H9 (cell line): Measurements from ENCODE around the gene SMAD7. TPM values are rescaled to one million over a fixed set of nuclear protein-coding genes. Genes with fewer than 3 reads are reported as not detected.

ENCODE experiments used
- DNase-seq: peaks from one replicate; pipeline ENCODE4 v3.0.0-alpha.2; 2017
- H2AFZ ChIP-seq: one replicate; pipeline ENCODE4 v1.6.1; 2013; ENCODE audit warnings: mild to moderate bottlenecking, low read length, control low read depth, moderate library complexity
- H2AK5ac ChIP-seq: 2 replicates; pipeline ENCODE4 v1.6.1; 2013; ENCODE audit warnings: low read length, control low read depth, mixed read lengths; ENCODE audit not compliant: insufficient read length
- H2BK120ac ChIP-seq: one replicate; pipeline ENCODE4 v1.6.1; 2013; ENCODE audit warnings: low read depth, mild to moderate bottlenecking, low read length, control low read depth, inconsistent platforms; ENCODE audit not compliant: poor library complexity, severe bottlenecking
- H2BK12ac ChIP-seq: 2 replicates; pipeline ENCODE4 v1.6.1; 2013; ENCODE audit warnings: low read length, control low read depth, mixed read lengths, low read depth; ENCODE audit not compliant: insufficient read length
- H2BK15ac ChIP-seq: 2 replicates; pipeline ENCODE4 v1.6.1; 2013; ENCODE audit warnings: low read depth, low read length, control low read depth
- H2BK20ac ChIP-seq: one replicate; pipeline ENCODE4 v1.6.1; 2013; ENCODE audit warnings: low read depth, mild to moderate bottlenecking, low read length, control low read depth, inconsistent platforms; ENCODE audit not compliant: poor library complexity, severe bottlenecking
- H2BK5ac ChIP-seq: 2 replicates; pipeline ENCODE4 v1.6.1; 2013; ENCODE audit warnings: low read length, control low read depth, mixed read lengths; ENCODE audit not compliant: insufficient read length
- H3K14ac ChIP-seq: 2 replicates; pipeline ENCODE4 v1.6.1; 2013; ENCODE audit warnings: low read length, control low read depth; ENCODE audit not compliant: insufficient read depth
- H3K18ac ChIP-seq: 2 replicates; pipeline ENCODE4 v1.6.1; 2013; ENCODE audit warnings: low read depth, mild to moderate bottlenecking, mixed read lengths, low read length, control low read depth; ENCODE audit not compliant: insufficient read length
- H3K23ac ChIP-seq: 2 replicates; pipeline ENCODE4 v1.6.1; 2013; ENCODE audit warnings: low read length, control low read depth, mixed read lengths, low read depth; ENCODE audit not compliant: insufficient read length
- H3K23me2 ChIP-seq: 2 replicates; pipeline ENCODE4 v1.6.1; 2013; ENCODE audit warnings: low read depth, mild to moderate bottlenecking, mixed read lengths, low read length, control low read depth; ENCODE audit not compliant: insufficient read length, poor library complexity, severe bottlenecking
- H3K27ac ChIP-seq: 2 replicates; pipeline ENCODE4 v1.5.1; 2013; ENCODE audit warnings: low read length, control low read depth, mixed read lengths, low read depth; ENCODE audit not compliant: insufficient read length
- H3K27me3 ChIP-seq: 2 replicates; pipeline ENCODE4 v1.6.1; 2013; ENCODE audit warnings: low read length, control low read depth, inconsistent platforms; ENCODE audit not compliant: insufficient read depth
- H3K4ac ChIP-seq: 2 replicates; pipeline ENCODE4 v1.6.1; 2013; ENCODE audit warnings: low read depth, mild to moderate bottlenecking, control low read depth, inconsistent platforms, low read length, moderate library complexity
- H3K4me1 ChIP-seq: 2 replicates; pipeline ENCODE4 v1.6.1; 2013; ENCODE audit warnings: low read length, control low read depth, inconsistent platforms; ENCODE audit not compliant: insufficient read depth
- H3K4me2 ChIP-seq: 2 replicates; pipeline ENCODE4 v1.6.1; 2013; ENCODE audit warnings: low read length, control low read depth, mixed read lengths; ENCODE audit not compliant: insufficient read length, insufficient read depth
- H3K56ac ChIP-seq: 2 replicates; pipeline ENCODE4 v1.6.1; 2013; ENCODE audit warnings: low read depth, mild to moderate bottlenecking, mixed read lengths, low read length, control low read depth; ENCODE audit not compliant: insufficient read length
- H3K79me1 ChIP-seq: 2 replicates; pipeline ENCODE4 v1.6.1; 2013; ENCODE audit warnings: low read depth, mild to moderate bottlenecking, moderate library complexity, low read length, control low read depth, inconsistent platforms; ENCODE audit not compliant: insufficient read depth, poor library complexity, severe bottlenecking
- H3K79me2 ChIP-seq: 2 replicates; pipeline ENCODE4 v1.6.1; 2013; ENCODE audit warnings: low read length, control low read depth, inconsistent platforms; ENCODE audit not compliant: insufficient read depth
- H3K9ac ChIP-seq: 2 replicates; pipeline ENCODE4 v1.6.1; 2013; ENCODE audit warnings: low read length, control low read depth, mixed read lengths; ENCODE audit not compliant: insufficient read length; ENCODE audit errors: extremely low read depth
- H3K9me3 ChIP-seq: one replicate; pipeline ENCODE4 v1.6.1; 2013; ENCODE audit warnings: low read depth, low read length, inconsistent platforms; ENCODE audit not compliant: control insufficient read depth
- H3T11ph ChIP-seq: one replicate; pipeline ENCODE4 v1.6.1; 2013; ENCODE audit warnings: mild to moderate bottlenecking, low read length, control low read depth, inconsistent platforms
- H4K20me1 ChIP-seq: one replicate; pipeline ENCODE4 v1.6.1; 2013; ENCODE audit not compliant: control insufficient read depth, insufficient read length, insufficient read depth
- H4K5ac ChIP-seq: 2 replicates; pipeline ENCODE4 v1.6.1; 2013; ENCODE audit warnings: low read depth, mild to moderate bottlenecking, mixed read lengths, low read length, control low read depth; ENCODE audit not compliant: insufficient read length
- H4K8ac ChIP-seq: replicated peaks from 2 replicates; pipeline ENCODE4 v1.6.1; 2013; ENCODE audit warnings: low read length, control low read depth, mixed read lengths, low read depth; ENCODE audit not compliant: insufficient read length
- H4K91ac ChIP-seq: 2 replicates; pipeline ENCODE4 v1.6.1; 2013; ENCODE audit warnings: low read depth, mild to moderate bottlenecking, moderate library complexity, mixed read lengths, low read length, control low read depth; ENCODE audit not compliant: insufficient read length
- H3K27ac Mint-ChIP-seq, 3 experiments: 2 replicates in 2 of 3; 3 replicates in 1 of 3; pipeline ENCODE4 v1.8.0; 2020 to 2021; ENCODE audit warnings: mixed read lengths in 3 of 3, mild to moderate bottlenecking in 1 of 3, moderate library complexity in 1 of 3
- H3K27me3 Mint-ChIP-seq: 2 replicates; pipeline ENCODE4 v1.8.0; 2021; ENCODE audit warnings: low read depth, mild to moderate bottlenecking, moderate library complexity, mixed read lengths
- H3K36me3 Mint-ChIP-seq, 3 experiments: 2 replicates in 2 of 3; 3 replicates in 1 of 3; pipeline ENCODE4 v1.8.0; 2020 to 2021; ENCODE audit warnings: low read depth in 3 of 3, mixed read lengths in 3 of 3; ENCODE audit not compliant: insufficient read depth in 1 of 3
- H3K4me1 Mint-ChIP-seq, 2 experiments: 2 replicates each; pipeline ENCODE4 v1.8.0; 2020; ENCODE audit warnings: mixed read lengths in 2 of 2
- H3K4me3 Mint-ChIP-seq, 2 experiments: 2 replicates in 1 of 2; 3 replicates in 1 of 2; pipeline ENCODE4 v1.8.0; 2020 to 2021; ENCODE audit warnings: mild to moderate bottlenecking in 2 of 2, mixed read lengths in 2 of 2, moderate library complexity in 1 of 2
- H3K9me3 Mint-ChIP-seq, 2 experiments: 2 replicates in 1 of 2; 3 replicates in 1 of 2; pipeline ENCODE4 v1.8.0; 2020; ENCODE audit warnings: mild to moderate bottlenecking in 2 of 2, mixed read lengths in 2 of 2, moderate library complexity in 1 of 2
- CTCF ChIP-seq: fragments of 200-600 bp; sonication (generic); conservative IDR thresholded peaks from 3 replicates; pipeline ENCODE4 v1.8.0; 2021; ENCODE audit warnings: antibody characterized with exemption, mild to moderate bottlenecking
- WGBS: extraction: QIAGEN DNeasy Blood & Tissue Kit; methylation state at CpG from one replicate; pipeline ENCODE4 v1.1.7; 2013; ENCODE audit warnings: missing lambda C conversion rate, low lambda C conversion rate, mixed read lengths; ENCODE audit not compliant: insufficient read length; ENCODE audit errors: extremely low coverage; 5-methylcytosine and 5-hydroxymethylcytosine counted together
- total RNA-seq: library from RNA; stranded (reverse); gene quantifications from 2 replicates; pipeline ENCODE4 v1.2.1, GENCODE V29; 2021

SMAD7 gene
- total RNA-seq, 1 experiment from 2014 or later = 27.7 TPM

GRCh38 chr18:48875942-48876511 lies 74.7 kb downstream of the SMAD7 start:
- Histone ChIP-seq H2AK5ac (no peak overlapping the region), H3K9me3 (no peaks in the 10 kb centered on the region), H3K18ac (no peak overlapping the region), H2BK120ac (no peak overlapping the region), H3K27me3 (no peaks in the 10 kb centered on the region), H3K9ac (no peak overlapping the region), H2BK20ac (no peak overlapping the region), H3K4me1 (peaks cover 3% of the 10 kb centered on the region; the same call in 1 of the 2 replicates), H4K20me1 (no peaks in the 10 kb centered on the region), H3K23ac (no peak overlapping the region), H3K79me2 (no peaks in the 10 kb centered on the region), H2BK15ac (no peak overlapping the region), H3K4me2 (no peak overlapping the region), H3K23me2 (no peaks in the 10 kb centered on the region), H3K4ac (no peak overlapping the region), H2BK12ac (no peak overlapping the region), H3T11ph (no peak overlapping the region), H4K8ac (no peak overlapping the region), H3K14ac (no peak overlapping the region), H3K79me1 (no peaks in the 10 kb centered on the region), H3K56ac (no peak overlapping the region), H4K91ac (no peak overlapping the region), H4K5ac (no peak overlapping the region), H2BK5ac (no peak overlapping the region), H2AFZ (no peak overlapping the region), H3K27ac (no peak overlapping the region)
- Mint-ChIP-seq H3K4me3 (no peak overlapping the region), H3K27ac (peak overlapping the region in 1 of 3 experiments; percentile 76; a peak in 1 of 7 replicates), H3K36me3 (no peaks in the 10 kb centered on the region), H3K9me3 (peaks cover 0 to 2% of the 10 kb centered on the region in 2 experiments; a peak in 2 of 5 replicates), H3K4me1 (peaks cover 23 to 39% of the 10 kb centered on the region in 2 experiments), H3K27me3 (peaks cover 17% of the 10 kb centered on the region)
- DNase-seq = peak; percentile 72
- peak; percentile 40; the same call in 2 of the 3 replicates for TF ChIP-seq CTCF
- WGBS = no CpG with 5 or more reads among the region's 15 CpGs
